Ascending aorta (tissue), 2 donors: Measurements from ENCODE around the gene MBD6. TPM values are rescaled to one million over a fixed set of nuclear protein-coding genes. Genes with fewer than 3 reads are reported as not detected.

ENCODE experiments used
- DNase-seq, 2 donors: peaks; one replicate each; pipeline ENCODE4 v3.0.0-alpha.2; 2019; ENCODE audit warnings: low spot score in 2 of 2
- H3K27ac ChIP-seq, 2 donors: fragments of 200-600 bp; sonication (generic); one replicate each; pipeline ENCODE4 v1.5.1; 2016 to 2017; ENCODE audit warnings: mild to moderate bottlenecking in 1 of 2
- H3K27me3 ChIP-seq: fragments of 200-600 bp; sonication (generic); one replicate; pipeline ENCODE4 v1.5.1; 2017
- H3K36me3 ChIP-seq, 2 donors: fragments of 200-600 bp; sonication (generic); one replicate each; pipeline ENCODE4 v1.5.1; 2016
- H3K4me1 ChIP-seq, 2 donors: fragments of 200-600 bp; sonication (generic); one replicate each; pipeline ENCODE4 v1.5.1; 2016 to 2017; ENCODE audit warnings: mild to moderate bottlenecking in 1 of 2
- H3K4me3 ChIP-seq, 2 donors: fragments of 200-600 bp; sonication (generic); one replicate each; pipeline ENCODE4 v1.5.1; 2016 to 2017; ENCODE audit warnings: mild to moderate bottlenecking in 1 of 2
- H3K9me3 ChIP-seq, 2 donors: fragments of 200-600 bp; sonication (generic); one replicate each; pipeline ENCODE4 v1.5.1; 2016
- intact Hi-C: fragments of 100-400 bp; cut with DNase I; formaldehyde crosslinking; loops from one replicate; pipeline ENCODE4 v1.15.1; 2023
- total RNA-seq: library from RNA; depleted of rRNA; stranded (reverse); fragments of >200 nt; gene quantifications from one replicate; pipeline ENCODE4 v1.1.0, GENCODE V29; 2016
- TF ChIP-seq, protein P1 (sequence below), 3 experiments: fragments of 200-600 bp in 2 of 3; fragments of 450-650 bp in 1 of 3; sonication (generic) in 2 of 3; IDR thresholded peaks; one replicate each; pipeline ENCODE4 v1.5.1; 2016 to 2019; ENCODE audit warnings: antibody characterized with exemption in 3 of 3, mild to moderate bottlenecking in 1 of 3, moderate library complexity in 1 of 3

The MBD6 gene
- total RNA-seq, 1 donor from 2014 or later = 48.5 TPM

DNA sequence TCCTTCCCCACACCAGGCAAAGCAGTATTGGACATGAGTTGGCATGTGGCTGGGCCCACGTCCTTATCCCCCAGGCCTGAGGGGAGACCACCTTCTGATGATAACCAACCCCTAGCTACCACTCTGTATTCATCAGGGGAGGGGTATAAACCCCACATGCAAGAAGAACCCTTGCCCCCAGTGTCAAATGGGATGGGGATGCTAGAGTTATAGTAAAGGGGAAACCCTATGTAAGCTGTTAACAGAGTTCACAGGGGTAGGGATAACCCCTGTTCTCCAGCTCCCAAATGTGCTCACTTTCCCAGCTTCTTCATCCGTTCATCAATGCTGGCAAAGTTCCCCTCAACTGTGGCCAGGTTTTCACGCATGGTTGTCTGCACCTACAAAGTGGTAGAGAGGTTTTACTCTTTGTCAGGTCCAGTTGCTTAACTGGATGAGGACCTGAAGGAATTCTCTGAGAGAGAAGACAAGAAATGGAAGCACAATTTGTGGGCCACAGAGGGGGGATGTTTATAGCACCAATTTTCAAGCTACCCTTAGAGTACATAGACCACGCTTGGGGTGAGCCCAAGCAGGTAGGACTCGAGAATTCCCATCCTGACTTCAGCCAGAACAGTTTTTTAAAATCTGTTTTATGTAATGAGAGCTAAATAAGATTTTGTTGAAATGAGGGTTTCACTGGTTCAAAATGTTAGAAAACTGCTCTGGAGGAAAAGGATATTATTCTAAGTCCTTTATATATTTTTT is 7.9 kb downstream of the MBD6 start:
- no peaks in the 10 kb centered on the region for H3K9me3 ChIP-seq
- peaks cover 98% of the 10 kb centered on the region in 2 donors for H3K36me3 ChIP-seq
- no peak overlapping the region for H3K4me3 ChIP-seq
- intact Hi-C loops = no loop called here
- TF ChIP-seq, protein P1, sequence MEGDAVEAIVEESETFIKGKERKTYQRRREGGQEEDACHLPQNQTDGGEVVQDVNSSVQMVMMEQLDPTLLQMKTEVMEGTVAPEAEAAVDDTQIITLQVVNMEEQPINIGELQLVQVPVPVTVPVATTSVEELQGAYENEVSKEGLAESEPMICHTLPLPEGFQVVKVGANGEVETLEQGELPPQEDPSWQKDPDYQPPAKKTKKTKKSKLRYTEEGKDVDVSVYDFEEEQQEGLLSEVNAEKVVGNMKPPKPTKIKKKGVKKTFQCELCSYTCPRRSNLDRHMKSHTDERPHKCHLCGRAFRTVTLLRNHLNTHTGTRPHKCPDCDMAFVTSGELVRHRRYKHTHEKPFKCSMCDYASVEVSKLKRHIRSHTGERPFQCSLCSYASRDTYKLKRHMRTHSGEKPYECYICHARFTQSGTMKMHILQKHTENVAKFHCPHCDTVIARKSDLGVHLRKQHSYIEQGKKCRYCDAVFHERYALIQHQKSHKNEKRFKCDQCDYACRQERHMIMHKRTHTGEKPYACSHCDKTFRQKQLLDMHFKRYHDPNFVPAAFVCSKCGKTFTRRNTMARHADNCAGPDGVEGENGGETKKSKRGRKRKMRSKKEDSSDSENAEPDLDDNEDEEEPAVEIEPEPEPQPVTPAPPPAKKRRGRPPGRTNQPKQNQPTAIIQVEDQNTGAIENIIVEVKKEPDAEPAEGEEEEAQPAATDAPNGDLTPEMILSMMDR (IDR thresholded peaks at IDR 0.05) = no peak
- no peak overlapping the region for H3K27ac ChIP-seq
- H3K4me1 ChIP-seq = no peaks in the 10 kb centered on the region
- DNase-seq = no peak
- no peaks in the 10 kb centered on the region for H3K27me3 ChIP-seq

DNA sequence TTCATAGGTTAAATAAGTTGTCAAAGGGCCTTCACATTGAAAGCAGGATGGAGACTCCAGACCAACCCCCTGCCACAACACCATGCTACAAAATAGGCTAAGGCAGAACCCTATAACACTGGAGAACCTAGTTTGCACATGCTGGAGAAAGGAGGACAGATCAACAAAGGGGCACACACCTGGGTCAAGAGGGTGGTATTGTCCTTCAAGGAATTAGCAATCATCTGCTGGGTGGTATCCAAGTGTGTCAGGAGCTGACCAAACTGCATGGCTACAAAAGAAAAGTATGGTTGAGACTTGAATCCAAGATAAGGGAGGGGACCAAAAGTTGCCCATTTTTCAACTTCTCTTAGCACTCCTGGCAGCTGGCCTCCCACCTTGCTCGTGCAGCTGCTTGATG is 9.2 kb downstream of the MBD6 start:
- H3K4me3 ChIP-seq = no peak overlapping the region
- H3K4me1 ChIP-seq = no peaks in the 10 kb centered on the region
- TF ChIP-seq, protein P1 (IDR thresholded peaks at IDR 0.05) = no peak

DNA sequence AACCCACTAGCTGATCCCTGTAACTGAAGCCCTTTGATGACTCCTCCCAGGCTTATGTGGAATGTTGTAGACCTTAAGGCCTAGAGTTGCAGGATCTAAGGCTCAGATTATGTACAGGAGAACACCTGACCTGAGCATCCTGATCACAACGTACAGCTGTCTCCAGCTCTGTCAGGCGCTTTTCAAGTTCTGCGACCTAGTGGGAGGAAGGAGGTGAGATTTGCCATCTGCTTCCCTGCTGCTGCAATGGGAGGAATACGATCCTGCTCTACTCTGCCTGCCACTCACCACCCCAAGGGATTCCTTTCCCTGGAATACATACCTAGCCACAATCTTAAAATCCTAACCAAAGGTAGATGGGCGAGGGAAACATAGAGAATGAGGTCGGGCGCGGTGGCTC is 10.5 kb downstream of the MBD6 start:
- Histone ChIP-seq H3K36me3 (peaks cover 74 to 83% of the 10 kb centered on the region in 2 donors), H3K27ac (no peak overlapping the region), H3K4me3 (no peak overlapping the region), H3K4me1 (no peaks in the 10 kb centered on the region), H3K27me3 (no peaks in the 10 kb centered on the region), H3K9me3 (no peaks in the 10 kb centered on the region)
- TF ChIP-seq, protein P1 (IDR thresholded peaks at IDR 0.05) = no peak
- intact Hi-C loops = no loop called here
- DNase-seq = no peak

More for the DNA sequence above, 9.2 kb downstream of the MBD6 start:
- Histone ChIP-seq H3K36me3 (peaks cover 87% of the 10 kb centered on the region in 2 donors), H3K27ac (no peak overlapping the region), H3K27me3 (no peaks in the 10 kb centered on the region), H3K9me3 (no peaks in the 10 kb centered on the region)
- no peak for DNase-seq
- intact Hi-C loops = no loop called here

DNA sequence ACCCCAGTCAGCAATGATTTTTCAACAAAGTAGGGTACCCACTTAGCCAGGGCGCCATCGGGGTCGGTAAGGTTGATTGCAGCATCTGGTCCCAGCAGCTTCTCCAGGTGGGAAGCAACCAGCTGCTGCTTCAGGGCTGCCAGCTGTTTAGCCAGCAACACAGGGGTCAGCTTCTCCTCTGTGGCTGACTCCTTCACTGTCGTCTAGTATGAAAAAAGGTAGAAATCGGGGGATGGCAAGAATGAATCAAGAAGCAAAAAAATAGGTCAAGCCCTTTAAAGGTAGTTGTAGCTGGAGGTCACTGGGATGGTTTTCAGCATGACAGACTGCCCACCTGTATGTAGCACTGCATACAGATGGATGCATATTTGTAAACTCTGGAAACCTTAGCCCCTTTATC is 11.6 kb downstream of the MBD6 start:
- no peak for DNase-seq
- Histone ChIP-seq H3K9me3 (no peaks in the 10 kb centered on the region), H3K4me3 (no peak overlapping the region), H3K27ac (no peak overlapping the region), H3K27me3 (no peaks in the 10 kb centered on the region), H3K36me3 (peaks cover 63 to 83% of the 10 kb centered on the region in 2 donors), H3K4me1 (no peaks in the 10 kb centered on the region)
- intact Hi-C loops = no loop called here
- TF ChIP-seq, protein P1 (IDR thresholded peaks at IDR 0.05) = no peak

DNA sequence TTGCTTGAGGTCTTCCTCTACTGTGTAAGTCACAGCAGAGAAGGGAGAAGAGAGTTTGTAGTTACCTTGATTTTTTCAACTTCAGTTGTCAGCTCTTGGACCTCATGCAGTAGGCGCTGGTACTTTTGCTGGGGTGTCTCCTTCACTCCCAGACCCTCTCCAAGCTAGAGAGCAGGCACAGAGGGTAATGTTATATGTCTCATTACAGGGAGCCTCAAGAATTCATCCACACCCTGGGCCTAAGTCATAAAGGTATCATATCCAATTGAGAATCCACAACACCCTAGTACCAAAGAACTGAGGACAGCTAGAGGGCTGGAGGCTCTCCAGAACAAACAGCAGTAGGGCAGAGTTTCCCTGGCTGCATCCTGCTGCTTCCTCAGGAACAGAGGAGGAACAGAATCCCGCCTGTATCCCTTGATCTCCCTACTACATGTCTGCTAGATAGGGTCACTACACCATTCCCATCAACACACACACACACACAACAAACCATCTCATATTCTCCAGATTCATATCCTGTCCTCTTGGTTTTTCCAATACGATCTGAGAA is 12.4 kb downstream of the MBD6 start:
- no peaks in the 10 kb centered on the region for H3K27me3 ChIP-seq
- TF ChIP-seq, protein P1 (IDR thresholded peaks at IDR 0.05) = no peak

More for the DNA sequence above, 12.4 kb downstream of the MBD6 start:
- no peaks in the 10 kb centered on the region for H3K4me1 ChIP-seq
- H3K9me3 ChIP-seq = no peaks in the 10 kb centered on the region
- no peak overlapping the region for H3K27ac ChIP-seq
- intact Hi-C loops = no loop called here
- H3K4me3 ChIP-seq = no peak overlapping the region
- H3K36me3 ChIP-seq = peaks cover 55 to 83% of the 10 kb centered on the region in 2 donors
- DNase-seq = no peak
